Uterus (tissue), 4 donors: ENCODE data around the gene SMIM7. TPM values are rescaled to one million over a fixed set of nuclear protein-coding genes. Genes with fewer than 3 reads are reported as not detected.

Experiments used
- DNase-seq, 2 donors: peaks; one replicate each; pipeline ENCODE4 v3.0.0-alpha.2; 2019 to 2020
- H3K27ac ChIP-seq, 2 donors: fragments of 200-600 bp; sonication (generic); 1 replicate in 1 of 2; 2 replicates in 1 of 2; pipeline ENCODE4 v1.5.1; 2016 to 2018
- H3K27me3 ChIP-seq, 2 donors: fragments of 200-600 bp; sonication (generic); one replicate each; pipeline ENCODE4 v1.5.1; 2018 to 2019; ENCODE audit warnings: control low read depth in 1 of 2
- H3K36me3 ChIP-seq, 2 donors: fragments of 200-600 bp; sonication (generic); one replicate each; pipeline ENCODE4 v1.5.1; 2019; ENCODE audit warnings: control low read depth in 1 of 2
- H3K4me1 ChIP-seq, 2 donors: fragments of 200-600 bp; sonication (generic); one replicate each; pipeline ENCODE4 v1.5.1; 2018 to 2019; ENCODE audit warnings: control low read depth in 1 of 2
- H3K4me3 ChIP-seq, 2 donors: fragments of 200-600 bp; sonication (generic); 1 replicate in 1 of 2; 2 replicates in 1 of 2; pipeline ENCODE4 v1.5.1; 2018 to 2019; ENCODE audit warnings: mild to moderate bottlenecking in 1 of 2
- H3K9me3 ChIP-seq, 2 donors: fragments of 200-600 bp; sonication (generic); one replicate each; pipeline ENCODE4 v1.5.1; 2019; ENCODE audit warnings: control low read depth in 1 of 2
- POLR2A ChIP-seq, 2 donors: fragments of 450-650 bp; IDR thresholded peaks; one replicate each; pipeline ENCODE4 v1.6.1; 2016; ENCODE audit warnings: antibody characterized with exemption in 2 of 2, mild to moderate bottlenecking in 1 of 2, moderate library complexity in 1 of 2
- intact Hi-C: fragments of 100-400 bp; cut with DNase I; formaldehyde crosslinking; loops from one replicate; pipeline ENCODE4 v1.15.1; 2023; ENCODE audit warnings: low total_unique reads
- total RNA-seq, 4 donors: library from RNA; depleted of rRNA in 3 of 4; stranded (reverse); fragments of >200 nt in 3 of 4; gene quantifications; one replicate each; pipeline versions ENCODE4 v1.1.0 to v1.2.4, GENCODE V29; 2014 to 2023
- TF ChIP-seq, protein P1 (sequence below), 4 experiments: fragments of 200-600 bp in 2 of 4; fragments of 450-650 bp in 2 of 4; sonication (generic) in 2 of 4; IDR thresholded peaks; one replicate each; pipeline ENCODE4 v1.5.1; 2016 to 2019; ENCODE audit warnings: antibody characterized with exemption in 4 of 4, mild to moderate bottlenecking in 2 of 4, moderate library complexity in 1 of 4
- donor health status: DM: yes; HTN: yes; CAD: no.

SMIM7 gene
- total RNA-seq, 4 donors from 2014 or later, result 26.6 to 144 (median 85.0) TPM

DNA sequence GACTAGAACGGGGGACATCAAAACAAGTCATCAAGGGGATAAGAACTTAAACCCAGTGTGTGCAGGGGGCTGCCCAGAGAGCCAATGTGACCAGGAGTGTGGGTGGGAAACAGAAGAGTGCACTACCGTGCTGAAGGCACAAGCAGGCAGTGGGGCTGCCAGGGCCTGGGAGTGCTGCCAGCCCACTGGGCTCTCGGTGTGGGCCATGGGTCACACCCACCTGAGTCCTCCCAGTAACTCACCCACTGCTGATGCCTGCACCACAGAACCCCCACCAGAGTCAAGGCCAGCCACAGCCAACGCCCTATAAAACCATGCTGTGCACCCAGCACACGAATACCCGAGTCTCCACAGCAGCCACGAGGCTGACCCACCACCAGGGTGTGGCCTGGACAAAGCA is 40.5 kb downstream of the SMIM7 start:
- TF ChIP-seq, protein P1, sequence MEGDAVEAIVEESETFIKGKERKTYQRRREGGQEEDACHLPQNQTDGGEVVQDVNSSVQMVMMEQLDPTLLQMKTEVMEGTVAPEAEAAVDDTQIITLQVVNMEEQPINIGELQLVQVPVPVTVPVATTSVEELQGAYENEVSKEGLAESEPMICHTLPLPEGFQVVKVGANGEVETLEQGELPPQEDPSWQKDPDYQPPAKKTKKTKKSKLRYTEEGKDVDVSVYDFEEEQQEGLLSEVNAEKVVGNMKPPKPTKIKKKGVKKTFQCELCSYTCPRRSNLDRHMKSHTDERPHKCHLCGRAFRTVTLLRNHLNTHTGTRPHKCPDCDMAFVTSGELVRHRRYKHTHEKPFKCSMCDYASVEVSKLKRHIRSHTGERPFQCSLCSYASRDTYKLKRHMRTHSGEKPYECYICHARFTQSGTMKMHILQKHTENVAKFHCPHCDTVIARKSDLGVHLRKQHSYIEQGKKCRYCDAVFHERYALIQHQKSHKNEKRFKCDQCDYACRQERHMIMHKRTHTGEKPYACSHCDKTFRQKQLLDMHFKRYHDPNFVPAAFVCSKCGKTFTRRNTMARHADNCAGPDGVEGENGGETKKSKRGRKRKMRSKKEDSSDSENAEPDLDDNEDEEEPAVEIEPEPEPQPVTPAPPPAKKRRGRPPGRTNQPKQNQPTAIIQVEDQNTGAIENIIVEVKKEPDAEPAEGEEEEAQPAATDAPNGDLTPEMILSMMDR (IDR thresholded peaks at IDR 0.05), result no peak
- TF ChIP-seq POLR2A (IDR thresholded peaks at IDR 0.05), result no peak
- DNase-seq, result no peak

DNA sequence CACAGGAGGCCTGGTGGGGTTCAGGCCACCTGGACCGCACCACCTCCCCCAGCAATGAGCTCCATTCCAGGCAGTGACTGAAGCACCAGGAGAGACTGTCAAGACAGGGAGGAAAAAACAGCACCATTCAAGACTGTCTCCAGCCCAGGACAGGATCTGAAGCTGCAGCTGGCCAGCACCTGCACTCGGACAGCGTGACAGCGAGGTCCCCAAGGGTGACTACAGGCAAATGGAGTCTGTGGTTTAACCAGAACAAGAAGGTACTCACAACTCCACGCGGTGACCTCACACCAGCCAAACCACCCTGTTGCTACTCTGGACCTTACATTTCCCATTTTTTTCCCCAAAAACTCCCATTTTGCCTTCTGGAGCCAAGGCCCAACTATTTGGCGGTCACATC is 41.7 kb downstream of the SMIM7 start:
- Histone ChIP-seq H3K27ac (no peak overlapping the region), H3K4me1 (peaks cover 0 to 24% of the 10 kb centered on the region in 2 donors), H3K27me3 (no peaks in the 10 kb centered on the region), H3K9me3 (no peaks in the 10 kb centered on the region), H3K36me3 (no peaks in the 10 kb centered on the region), H3K4me3 (no peak overlapping the region)
- intact Hi-C loops, result no loop called here
- TF ChIP-seq, protein P1 (IDR thresholded peaks at IDR 0.05), result no peak
- no peak for TF ChIP-seq POLR2A (IDR thresholded peaks at IDR 0.05)
- DNase-seq, result no peak

More for the DNA sequence above, 40.5 kb downstream of the SMIM7 start:
- Histone ChIP-seq H3K27ac (no peak overlapping the region), H3K36me3 (no peaks in the 10 kb centered on the region), H3K4me1 (peaks cover 0 to 24% of the 10 kb centered on the region in 2 donors), H3K9me3 (no peaks in the 10 kb centered on the region), H3K4me3 (no peak overlapping the region), H3K27me3 (no peaks in the 10 kb centered on the region)
- intact Hi-C loops, result no loop called here

DNA sequence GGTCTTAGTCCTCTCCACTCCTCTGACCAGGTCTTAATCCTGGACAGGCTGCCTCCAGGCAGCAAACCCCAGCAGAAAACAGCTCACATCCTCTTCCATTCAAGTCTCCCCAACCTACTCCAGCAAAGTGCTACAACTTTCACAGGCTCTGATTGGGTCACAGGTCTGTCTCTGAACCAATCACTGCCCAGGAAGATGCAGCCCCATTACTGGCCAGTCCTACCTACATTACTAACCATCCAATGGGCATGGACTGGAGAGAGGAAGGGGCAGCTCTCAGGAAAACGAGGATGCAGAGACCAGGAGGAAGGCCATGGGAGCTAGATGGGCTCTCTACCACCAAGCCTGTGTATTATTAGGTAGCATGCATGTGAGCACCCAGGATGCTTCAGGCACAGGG is 44.1 kb downstream of the SMIM7 start:
- no peak for DNase-seq
- no peak for TF ChIP-seq POLR2A (IDR thresholded peaks at IDR 0.05)
- TF ChIP-seq, protein P1 (IDR thresholded peaks at IDR 0.05), result no peak
- H3K27ac ChIP-seq, result no peak overlapping the region
- H3K27me3 ChIP-seq, result no peaks in the 10 kb centered on the region
- intact Hi-C loops, result no loop called here
- no peaks in the 10 kb centered on the region for H3K36me3 ChIP-seq
- H3K4me3 ChIP-seq, result no peak overlapping the region
- peaks cover 6 to 18% of the 10 kb centered on the region in 2 donors for H3K4me1 ChIP-seq
- H3K9me3 ChIP-seq, result no peaks in the 10 kb centered on the region

DNA sequence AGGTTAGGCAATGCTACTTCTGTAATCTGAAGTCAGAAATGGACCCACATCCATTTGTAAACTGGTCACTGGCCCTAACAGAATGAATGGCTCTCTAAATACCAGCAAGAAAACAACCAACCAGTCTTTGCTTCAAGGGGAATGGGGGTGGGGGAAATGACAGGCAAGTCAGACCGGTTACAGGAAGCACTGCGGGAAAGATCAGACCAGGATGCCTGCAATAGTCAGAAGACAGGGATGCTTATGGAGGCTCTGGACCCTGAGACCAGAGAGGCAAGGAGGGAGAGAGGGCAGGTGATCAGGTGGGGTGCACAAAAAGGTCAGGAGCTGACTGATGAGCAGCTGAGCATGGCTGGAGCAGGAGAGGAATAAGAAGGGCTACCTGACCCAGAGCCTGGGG is 45.0 kb downstream of the SMIM7 start:
- Histone ChIP-seq H3K27me3 (no peaks in the 10 kb centered on the region), H3K4me3 (no peak overlapping the region), H3K9me3 (no peaks in the 10 kb centered on the region), H3K27ac (no peak overlapping the region), H3K36me3 (no peaks in the 10 kb centered on the region), H3K4me1 (peaks cover 10 to 15% of the 10 kb centered on the region in 2 donors)
- no peak for DNase-seq
- no peak for TF ChIP-seq POLR2A (IDR thresholded peaks at IDR 0.05)
- TF ChIP-seq, protein P1 (IDR thresholded peaks at IDR 0.05), result no peak
- intact Hi-C loops, result no loop called here

DNA sequence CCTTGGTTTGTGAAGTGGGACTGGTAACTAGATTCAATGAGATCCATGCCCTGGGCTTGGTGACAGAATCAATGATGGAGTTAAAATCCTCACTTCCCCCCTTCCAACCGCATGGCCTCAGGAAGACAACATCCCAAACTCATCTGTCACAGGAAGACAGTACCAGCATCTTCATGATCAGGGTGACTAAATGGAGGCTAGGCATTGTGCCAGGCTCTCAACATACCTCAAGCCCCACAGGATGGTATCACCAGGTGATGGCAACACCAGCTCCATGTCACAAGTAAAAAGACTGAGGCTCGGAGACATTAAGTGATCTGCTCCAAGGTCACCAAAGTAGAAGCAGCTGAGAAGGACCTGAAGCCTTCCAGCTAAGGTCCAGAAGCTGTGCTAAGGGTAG is 46.1 kb downstream of the SMIM7 start:
- intact Hi-C loops, result no loop called here
- Histone ChIP-seq H3K9me3 (no peaks in the 10 kb centered on the region), H3K27me3 (no peaks in the 10 kb centered on the region), H3K27ac (peak overlapping the region in 1 of 2 donors; percentile 50), H3K36me3 (no peaks in the 10 kb centered on the region), H3K4me1 (peaks cover 12 to 16% of the 10 kb centered on the region in 2 donors), H3K4me3 (no peak overlapping the region)
- no peak for TF ChIP-seq POLR2A (IDR thresholded peaks at IDR 0.05)
- TF ChIP-seq, protein P1 (IDR thresholded peaks at IDR 0.05), result no peak
- no peak for DNase-seq
